Mucosa of descending colon (tissue), 3 donors: ENCODE measurements around the gene ACAN. TPM values are rescaled to one million over a fixed set of nuclear protein-coding genes. Genes with fewer than 3 reads are reported as not detected.

ENCODE experiments used
- ATAC-seq: fragments of 200-7000 bp; cut with Tn5 transposase; one replicate; pipeline ENCODE4 v1.9.1; 2020; ENCODE audit warnings: mild to moderate bottlenecking, moderate library complexity
- DNase-seq, 3 donors: peaks; one replicate each; pipeline ENCODE4 v3.0.0-alpha.2; 2020
- H3K36me3 ChIP-seq: fragments of 200-600 bp; one replicate; pipeline ENCODE4 v1.8.0; 2021; ENCODE audit warnings: low read depth, mild to moderate bottlenecking
- H3K4me1 ChIP-seq: fragments of 200-600 bp; one replicate; pipeline ENCODE4 v1.8.0; 2021; ENCODE audit warnings: low read depth, mild to moderate bottlenecking
- H3K4me3 ChIP-seq: fragments of 200-600 bp; one replicate; pipeline ENCODE4 v1.8.0; 2021; ENCODE audit warnings: mild to moderate bottlenecking
- H3K9me3 ChIP-seq: fragments of 200-600 bp; one replicate; pipeline ENCODE4 v1.8.0; 2021; ENCODE audit warnings: mild to moderate bottlenecking
- intact Hi-C, 2 donors: fragments of 100-400 bp; cut with DNase I in 1 of 2; cut with micrococcal nuclease in 1 of 2; formaldehyde crosslinking; loops; one replicate each; pipeline versions ENCODE4 v1.11.0 to v1.11.1; 2022; cut with DNase I, micrococcal nuclease
- total RNA-seq, 3 donors: library from RNA; stranded (reverse); fragmentation: NEBNext Ultra II Directional in 2 of 3; extraction: Animal tissue kit (Norgen Biotek cat#: 25700) in 2 of 3; gene quantifications; one replicate each; pipeline versions ENCODE4 v1.2.1 to v1.2.4, GENCODE V29; 2021 to 2023
- TF ChIP-seq, protein P1 (sequence below): fragments of 200-600 bp; IDR thresholded peaks from one replicate; pipeline ENCODE4 v1.8.0; 2022; ENCODE audit warnings: antibody characterized with exemption, mild to moderate bottlenecking
- donor health status: DM: no; HTN: no; CAD: no; lungs with moderate emphysema.
- donor health status: DM: no; HTN: no; CAD: no.
- donor health status: DM: no; HTN: yes; CAD: no.

ACAN gene
- total RNA-seq, 3 donors from 2014 or later, result 0.09 to 1.3 (median 0.23) TPM

DNA sequence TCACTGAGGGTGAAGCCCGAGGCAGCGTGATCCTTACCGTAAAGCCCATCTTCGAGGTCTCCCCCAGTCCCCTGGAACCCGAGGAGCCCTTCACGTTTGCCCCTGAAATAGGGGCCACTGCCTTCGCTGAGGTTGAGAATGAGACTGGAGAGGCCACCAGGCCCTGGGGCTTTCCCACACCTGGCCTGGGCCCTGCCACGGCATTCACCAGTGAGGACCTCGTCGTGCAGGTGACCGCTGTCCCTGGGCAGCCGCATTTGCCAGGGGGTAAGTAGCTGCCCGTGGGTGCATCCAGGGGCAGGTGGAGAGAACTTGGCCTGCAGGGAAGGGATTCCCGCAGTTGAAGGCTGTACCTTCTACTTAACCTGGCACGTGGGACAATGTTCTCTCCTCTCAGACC lies 42.4 kb downstream of the ACAN start:
- TF ChIP-seq, protein P1, sequence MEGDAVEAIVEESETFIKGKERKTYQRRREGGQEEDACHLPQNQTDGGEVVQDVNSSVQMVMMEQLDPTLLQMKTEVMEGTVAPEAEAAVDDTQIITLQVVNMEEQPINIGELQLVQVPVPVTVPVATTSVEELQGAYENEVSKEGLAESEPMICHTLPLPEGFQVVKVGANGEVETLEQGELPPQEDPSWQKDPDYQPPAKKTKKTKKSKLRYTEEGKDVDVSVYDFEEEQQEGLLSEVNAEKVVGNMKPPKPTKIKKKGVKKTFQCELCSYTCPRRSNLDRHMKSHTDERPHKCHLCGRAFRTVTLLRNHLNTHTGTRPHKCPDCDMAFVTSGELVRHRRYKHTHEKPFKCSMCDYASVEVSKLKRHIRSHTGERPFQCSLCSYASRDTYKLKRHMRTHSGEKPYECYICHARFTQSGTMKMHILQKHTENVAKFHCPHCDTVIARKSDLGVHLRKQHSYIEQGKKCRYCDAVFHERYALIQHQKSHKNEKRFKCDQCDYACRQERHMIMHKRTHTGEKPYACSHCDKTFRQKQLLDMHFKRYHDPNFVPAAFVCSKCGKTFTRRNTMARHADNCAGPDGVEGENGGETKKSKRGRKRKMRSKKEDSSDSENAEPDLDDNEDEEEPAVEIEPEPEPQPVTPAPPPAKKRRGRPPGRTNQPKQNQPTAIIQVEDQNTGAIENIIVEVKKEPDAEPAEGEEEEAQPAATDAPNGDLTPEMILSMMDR, result no peak
- DNase-seq (no peak), ATAC-seq (no peak)
- no peaks in the 10 kb centered on the region for H3K9me3 ChIP-seq
- intact Hi-C loops, result no loop called here
- no peak overlapping the region for H3K4me3 ChIP-seq
- H3K4me1 ChIP-seq, result no peaks in the 10 kb centered on the region
- H3K36me3 ChIP-seq, result no peaks in the 10 kb centered on the region

DNA sequence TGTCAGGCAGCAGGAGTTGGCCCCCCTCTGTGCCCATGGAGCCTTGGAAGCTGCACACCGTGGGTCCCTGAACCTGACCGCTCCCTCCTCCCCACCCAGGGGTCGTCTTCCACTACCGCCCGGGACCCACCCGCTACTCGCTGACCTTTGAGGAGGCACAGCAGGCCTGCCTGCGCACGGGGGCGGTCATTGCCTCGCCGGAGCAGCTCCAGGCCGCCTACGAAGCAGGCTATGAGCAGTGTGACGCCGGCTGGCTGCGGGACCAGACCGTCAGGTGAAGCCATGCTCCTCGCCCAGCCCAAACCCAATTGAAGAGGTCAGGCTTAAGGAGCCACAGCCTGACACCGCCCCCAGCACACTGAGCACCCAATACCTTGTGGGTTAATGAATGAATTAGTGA lies 43.9 kb downstream of the ACAN start:
- intact Hi-C loops, result no loop called here
- no peak for ATAC-seq
- no peaks in the 10 kb centered on the region for H3K36me3 ChIP-seq

DNA sequence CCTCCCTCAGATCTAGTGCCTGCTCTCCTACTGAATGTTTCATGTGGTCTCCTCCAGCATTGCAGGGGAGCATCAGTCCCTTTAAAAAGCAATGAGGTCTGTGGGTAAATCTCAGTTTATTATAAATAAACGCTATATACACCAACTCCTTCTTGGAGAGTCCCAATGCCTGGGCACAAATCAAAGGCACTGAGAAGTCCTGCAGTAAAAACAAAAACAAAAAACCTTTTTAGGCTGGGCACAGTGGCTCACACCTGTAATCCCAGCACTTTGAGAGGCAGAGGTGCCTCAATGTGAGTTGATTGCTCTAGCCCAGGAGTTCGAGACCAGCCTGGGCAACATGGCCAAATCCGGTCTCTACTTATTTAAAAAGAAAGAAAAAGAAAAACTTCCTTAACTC lies 45.0 kb downstream of the ACAN start:
- no peak for ATAC-seq
- DNase-seq, result no peak
- Histone ChIP-seq H3K4me1 (no peaks in the 10 kb centered on the region), H3K9me3 (no peaks in the 10 kb centered on the region), H3K4me3 (no peak overlapping the region), H3K36me3 (no peaks in the 10 kb centered on the region)
- intact Hi-C loops, result no loop called here
- TF ChIP-seq, protein P1, result no peak

More for the DNA sequence above, 43.9 kb downstream of the ACAN start:
- Histone ChIP-seq H3K9me3 (no peaks in the 10 kb centered on the region), H3K4me1 (no peaks in the 10 kb centered on the region), H3K4me3 (no peak overlapping the region)
- TF ChIP-seq, protein P1, result no peak
- DNase-seq, result no peak

DNA sequence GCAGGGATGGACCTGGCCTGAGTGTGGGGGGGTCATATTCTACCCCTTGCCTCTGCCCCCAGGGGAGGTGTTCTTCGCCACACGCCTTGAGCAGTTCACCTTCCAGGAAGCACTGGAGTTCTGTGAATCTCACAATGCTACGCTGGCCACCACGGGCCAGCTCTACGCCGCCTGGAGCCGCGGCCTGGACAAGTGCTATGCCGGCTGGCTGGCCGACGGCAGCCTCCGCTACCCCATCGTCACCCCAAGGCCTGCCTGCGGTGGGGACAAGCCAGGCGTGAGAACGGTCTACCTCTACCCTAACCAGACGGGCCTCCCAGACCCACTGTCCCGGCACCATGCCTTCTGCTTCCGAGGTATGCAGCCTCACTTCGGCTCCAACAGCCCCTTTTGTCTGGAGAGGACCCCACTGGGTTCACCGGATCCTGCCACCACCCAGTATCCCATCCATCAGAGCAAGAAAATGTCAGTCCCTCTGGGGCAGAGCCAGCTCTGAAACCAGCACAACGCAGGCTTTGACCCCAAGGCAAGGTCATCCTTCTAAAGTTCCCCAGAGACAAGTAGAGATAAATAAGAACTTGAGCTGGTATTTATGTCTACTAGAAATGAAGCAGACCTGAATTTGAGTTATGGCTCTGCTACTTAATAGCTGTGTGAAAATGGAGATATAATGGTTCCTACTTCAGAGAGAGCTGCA lies 46.3 kb downstream of the ACAN start:
- H3K9me3 ChIP-seq, result no peaks in the 10 kb centered on the region
- TF ChIP-seq, protein P1, result no peak
- ATAC-seq, result no peak
- no peak overlapping the region for H3K4me3 ChIP-seq
- intact Hi-C loops, result no loop called here
- no peak for DNase-seq
- H3K36me3 ChIP-seq, result no peaks in the 10 kb centered on the region
- no peaks in the 10 kb centered on the region for H3K4me1 ChIP-seq

DNA sequence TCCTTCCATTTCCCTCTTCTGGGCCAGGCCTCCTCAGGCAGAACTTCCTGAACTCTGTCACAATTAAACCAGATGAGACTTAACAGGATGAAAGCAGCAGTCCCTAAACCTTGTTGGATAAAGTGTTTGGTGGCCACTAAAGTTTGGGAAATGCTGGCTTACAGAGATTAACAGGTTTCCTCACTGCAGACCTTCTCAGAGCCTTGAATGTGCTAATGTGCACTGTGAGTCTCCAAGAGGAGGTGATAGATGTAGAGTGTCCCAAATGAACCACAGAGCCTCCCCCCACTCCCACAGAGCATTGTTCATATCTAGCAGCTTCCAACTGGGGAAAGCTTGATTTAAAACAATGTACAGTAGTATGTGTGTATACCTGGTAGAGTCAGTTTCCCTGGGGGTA lies 49.2 kb downstream of the ACAN start:
- no peaks in the 10 kb centered on the region for H3K4me1 ChIP-seq
- DNase-seq (no peak), ATAC-seq (no peak)
- no peaks in the 10 kb centered on the region for H3K36me3 ChIP-seq
- no peaks in the 10 kb centered on the region for H3K9me3 ChIP-seq
- TF ChIP-seq, protein P1, result no peak
- H3K4me3 ChIP-seq, result no peak overlapping the region
- intact Hi-C loops, result no loop called here

DNA sequence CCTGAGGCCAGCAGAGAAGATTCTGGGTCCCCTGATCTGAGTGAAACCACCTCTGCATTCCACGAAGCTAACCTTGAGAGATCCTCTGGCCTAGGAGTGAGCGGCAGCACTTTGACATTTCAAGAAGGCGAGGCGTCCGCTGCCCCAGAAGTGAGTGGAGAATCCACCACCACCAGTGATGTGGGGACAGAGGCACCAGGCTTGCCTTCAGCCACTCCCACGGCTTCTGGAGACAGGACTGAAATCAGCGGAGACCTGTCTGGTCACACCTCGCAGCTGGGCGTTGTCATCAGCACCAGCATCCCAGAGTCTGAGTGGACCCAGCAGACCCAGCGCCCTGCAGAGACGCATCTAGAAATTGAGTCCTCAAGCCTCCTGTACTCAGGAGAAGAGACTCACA lies 55.7 kb downstream of the ACAN start:
- ATAC-seq, result no peak
- no peaks in the 10 kb centered on the region for H3K4me1 ChIP-seq
- no peaks in the 10 kb centered on the region for H3K36me3 ChIP-seq
- DNase-seq, result no peak
- intact Hi-C loops, result no loop called here
- TF ChIP-seq, protein P1, result no peak
- H3K4me3 ChIP-seq, result no peak overlapping the region
- H3K9me3 ChIP-seq, result no peaks in the 10 kb centered on the region
